ENCODE results near the gene LRRC74A.
A peak's percentile ranks its signal among the peaks of the same experiment; 100 is the strongest.

LRRC74A gene

GRCh38 chr14:76826122-76826521, at the start of gene LRRC74A:
LRRC74A (plus strand) TSS chr14:76826408; CDS start chr14:76826698, 290 bp downstream.
- DNase-seq = no peak

- DNase-seq = peak in 1 of 3 experiments; percentile 24
Measured at GRCh38 chr14:76776428-76777251, 49.6 kb upstream of the LRRC74A start.

- no peak for DNase-seq
Measured at GRCh38 chr14:76777721-76778120, 48.5 kb upstream of the LRRC74A start.

GRCh38 chr14:76778546-76779215, 47.5 kb upstream of the LRRC74A start:
- no peak for DNase-seq

GRCh38 chr14:76779221-76780057, 46.8 kb upstream of the LRRC74A start:
- DNase-seq = no peak

- no peak for DNase-seq
Measured at GRCh38 chr14:76780058-76780345, 46.2 kb upstream of the LRRC74A start.

- peak in 1 of 3 experiments; percentile 14 for DNase-seq
Measured at GRCh38 chr14:76780360-76780759, 45.8 kb upstream of the LRRC74A start.

- DNase-seq = no peak
Measured at GRCh38 chr14:76780875-76781647, 45.1 kb upstream of the LRRC74A start.

GRCh38 chr14:76781648-76782051, 44.6 kb upstream of the LRRC74A start:
- DNase-seq = no peak

- DNase-seq = no peak
Measured at GRCh38 chr14:76782115-76782884, 43.9 kb upstream of the LRRC74A start.

- DNase-seq = no peak
Measured at GRCh38 chr14:76782885-76783566, 43.2 kb upstream of the LRRC74A start.

GRCh38 chr14:76784266-76784874, 41.8 kb upstream of the LRRC74A start:
- no peak for DNase-seq

GRCh38 chr14:76784881-76785280, 41.3 kb upstream of the LRRC74A start:
- DNase-seq = peak; percentile 71 to 88 (median 75)

GRCh38 chr14:76786601-76787000, 39.6 kb upstream of the LRRC74A start:
- no peak for DNase-seq

GRCh38 chr14:76792422-76792821, 33.8 kb upstream of the LRRC74A start:
- DNase-seq = no peak

GRCh38 chr14:76793324-76793723, 32.9 kb upstream of the LRRC74A start:
- no peak for DNase-seq

- DNase-seq = no peak
Measured at GRCh38 chr14:76793956-76794355, 32.3 kb upstream of the LRRC74A start.

- no peak for DNase-seq
Measured at GRCh38 chr14:76806446-76806845, 19.8 kb upstream of the LRRC74A start.

GRCh38 chr14:76808011-76808410, 18.2 kb upstream of the LRRC74A start:
- DNase-seq = no peak

GRCh38 chr14:76808990-76809389, 17.2 kb upstream of the LRRC74A start:
- DNase-seq = no peak

GRCh38 chr14:76810525-76810924, 15.7 kb upstream of the LRRC74A start:
- DNase-seq = no peak
